GM12878 (cell line): Measurements from ENCODE around the gene PRR7. TPM values are rescaled to one million over a fixed set of nuclear protein-coding genes. Genes with fewer than 3 reads are reported as not detected.

Experiments
- ASH2L ChIP-seq: fragments of 300-600, 200-600 bp; sonication (generic); IDR thresholded peaks from 2 replicates; pipeline ENCODE4 v1.6.1; 2017; ENCODE audit warnings: low read depth, mild to moderate bottlenecking, borderline replicate concordance
- EGR1 ChIP-seq, 2 experiments: IDR thresholded peaks; 1 replicate in 1 of 2; 2 replicates in 1 of 2; pipeline ENCODE4 v1.6.1; 2011 to 2012; ENCODE audit warnings: low read depth in 2 of 2, low read length in 2 of 2, borderline replicate concordance in 1 of 2, mild to moderate bottlenecking in 1 of 2, moderate library complexity in 1 of 2
- EZH2 ChIP-seq: IDR thresholded peaks from 2 replicates; pipeline ENCODE4 v1.6.1; 2012; ENCODE audit warnings: low read depth, mild to moderate bottlenecking, control low read depth, inconsistent platforms, low read length, borderline replicate concordance; ENCODE audit not compliant: control insufficient read depth
- KLF5 ChIP-seq: fragments of 450-650 bp; IDR thresholded peaks from 2 replicates; pipeline ENCODE4 v1.6.1; 2014; ENCODE audit warnings: mild to moderate bottlenecking; ENCODE audit not compliant: partially characterized antibody
- MTA2 ChIP-seq: fragments of 450-650 bp; IDR thresholded peaks from 2 replicates; pipeline ENCODE4 v1.6.1; 2016; ENCODE audit warnings: low read depth, mild to moderate bottlenecking, moderate library complexity
- NFYB ChIP-seq: IDR thresholded peaks from 2 replicates; pipeline ENCODE4 v1.6.1; 2011; ENCODE audit warnings: low read depth, mild to moderate bottlenecking, low read length, improper control_type of control experiment, moderate library complexity; ENCODE audit not compliant: insufficient read depth
- RB1 ChIP-seq: fragments of 450-650 bp; formaldehyde crosslinking; IDR thresholded peaks from 2 replicates; pipeline ENCODE4 v1.6.1; 2017; ENCODE audit warnings: mild to moderate bottlenecking, borderline replicate concordance
- SIN3A ChIP-seq: IDR thresholded peaks from 2 replicates; pipeline ENCODE4 v1.6.1; 2012; ENCODE audit warnings: low read depth, low read length, improper control_type of control experiment
- SREBF2 ChIP-seq: IDR thresholded peaks from 2 replicates; pipeline ENCODE4 v1.6.1; 2012; ENCODE audit warnings: mild to moderate bottlenecking, low read length
- STAT3 ChIP-seq: IDR thresholded peaks from 2 replicates; pipeline ENCODE4 v1.6.1; 2011; ENCODE audit warnings: low read depth, low read length, improper control_type of control experiment
- ZNF217 ChIP-seq: fragments of 450-650 bp; IDR thresholded peaks from 2 replicates; pipeline ENCODE4 v1.6.1; 2017; ENCODE audit warnings: antibody characterized with exemption, mild to moderate bottlenecking
- ZNF274 ChIP-seq: IDR thresholded peaks from one replicate; pipeline ENCODE4 v1.8.0; 2011; ENCODE audit not compliant: insufficient read length, insufficient read depth
- polyA plus RNA-seq, 11 experiments: library from polyadenylated mRNA; depleted of rRNA in 4 of 11; unstranded in 6 of 11; stranded (reverse) in 5 of 11; fragments of >200 nt; fragmentation: Nextera tagmentation in 4 of 11; fragmentation: Illumina TruSeq in 1 of 11; extraction: Ambion mirVana in 4 of 11; extraction: Trizol in 1 of 11; gene quantifications; 1 replicate in 1 of 11; 2 replicates in 10 of 11; pipeline versions ENCODE4 v1.2.1 to v1.2.3, GENCODE V29; 2011 to 2016; ENCODE audit warnings: inconsistent platforms in 2 of 11, missing spikeins in 2 of 11, low read depth in 1 of 11
- total RNA-seq, 4 experiments: library from RNA; depleted of rRNA in 3 of 4; stranded (reverse); fragments of >200 nt in 3 of 4; fragmentation: Illumina TruSeq in 1 of 4; extraction: Trizol in 1 of 4; gene quantifications; 2 replicates each; pipeline versions ENCODE4 v1.2.1 to v1.2.3, GENCODE V29; 2013 to 2021
- TF ChIP-seq, protein P1 (sequence below): fragments of 450-650 bp; conservative IDR thresholded peaks from 2 replicates; pipeline ENCODE4 v1.6.1; 2017; ENCODE audit warnings: mild to moderate bottlenecking, moderate library complexity
- TF ChIP-seq, protein P2 (sequence below): fragments of 450-650 bp; IDR thresholded peaks from 2 replicates; pipeline ENCODE4 v1.6.1; 2017; ENCODE audit warnings: mild to moderate bottlenecking, moderate library complexity
- TF ChIP-seq, protein P3 (sequence below): IDR thresholded peaks from 2 replicates; pipeline ENCODE4 v1.6.1; 2012; ENCODE audit warnings: low read depth, low read length, improper control_type of control experiment
- TF ChIP-seq, protein P4 (sequence below): fragments of 150-350 bp; IDR thresholded peaks from 2 replicates; pipeline ENCODE4 v1.6.1; 2014; ENCODE audit warnings: mild to moderate bottlenecking, low read depth, low read length
- TF ChIP-seq, protein P5 (sequence below): IDR thresholded peaks from 2 replicates; pipeline ENCODE4 v1.6.1; 2011; ENCODE audit warnings: mild to moderate bottlenecking, low read depth, low read length, moderate library complexity; ENCODE audit not compliant: insufficient replicate concordance
- TF ChIP-seq, protein P6 (sequence below): IDR thresholded peaks from 2 replicates; pipeline ENCODE4 v1.6.1; 2011; ENCODE audit warnings: low read depth, mild to moderate bottlenecking, low read length, moderate library complexity, borderline replicate concordance; ENCODE audit errors: extremely low read depth

PRR7 gene
- total and polyA plus RNA-seq, 10 of the 15 experiments (the other 5 are each of a cell fraction or from before 2014, with no cell fraction given) = 0.09 to 18.8 (median 4.6) TPM; not detected in 2

DNA sequence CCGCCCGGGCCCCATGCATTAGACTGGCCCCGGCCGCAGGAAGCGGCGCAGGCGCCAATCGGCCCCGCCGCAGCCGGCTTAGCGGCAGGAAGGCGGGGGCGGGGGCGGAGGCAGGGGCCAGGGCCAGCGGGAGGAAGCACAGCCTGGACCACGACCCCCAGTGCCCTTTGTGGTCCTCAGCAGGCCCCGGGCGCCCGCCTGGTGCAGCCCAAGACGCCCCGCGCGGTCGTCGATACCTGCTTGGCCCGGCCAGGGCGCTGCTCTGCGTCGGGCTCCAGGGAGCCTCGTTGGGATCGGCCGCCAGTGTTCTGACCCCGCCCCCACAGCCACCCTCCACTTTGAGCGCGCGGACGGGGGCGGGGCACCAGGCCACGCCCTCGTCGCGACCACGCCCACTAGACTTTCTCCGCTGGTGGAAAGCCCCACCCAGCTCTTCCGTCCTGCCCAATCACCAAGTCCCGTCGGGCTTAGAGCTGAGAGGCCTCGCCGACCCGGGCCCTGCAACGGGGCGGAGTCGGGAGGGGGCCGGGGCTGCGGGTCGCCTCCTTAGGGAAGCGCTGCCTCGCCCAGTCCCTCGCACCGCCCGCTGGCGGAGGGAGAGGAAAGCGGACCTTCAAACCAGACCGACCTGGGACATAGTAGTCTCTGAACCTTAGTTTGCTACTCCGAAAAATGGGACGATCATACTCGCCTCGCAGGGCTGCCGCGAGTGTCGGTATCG is 50.8 kb downstream of the PRR7 start, which contains the start of gene PDLIM7 (continued):
- TF ChIP-seq SREBF2 (no peak), ZNF274 (no peak), NFYB (peak; percentile 47; the same call in 1 of the 2 replicates), ZNF217 (peak; percentile 92), EZH2 (no peak), ASH2L (no peak), KLF5 (peak; percentile 17), EGR1 (IDR thresholded peaks at IDR 0.05; ENCODE audit: borderline replicate concordance in 1 of 2, low read depth in 2 of 2, low read length in 2 of 2) (peak in 1 of 2 experiments; percentile 95; a peak in 2 of 3 replicates), RB1 (no peak; the same call in 1 of the 2 replicates), STAT3 (no peak), SIN3A (no peak), MTA2 (no peak)
- TF ChIP-seq, protein P1, sequence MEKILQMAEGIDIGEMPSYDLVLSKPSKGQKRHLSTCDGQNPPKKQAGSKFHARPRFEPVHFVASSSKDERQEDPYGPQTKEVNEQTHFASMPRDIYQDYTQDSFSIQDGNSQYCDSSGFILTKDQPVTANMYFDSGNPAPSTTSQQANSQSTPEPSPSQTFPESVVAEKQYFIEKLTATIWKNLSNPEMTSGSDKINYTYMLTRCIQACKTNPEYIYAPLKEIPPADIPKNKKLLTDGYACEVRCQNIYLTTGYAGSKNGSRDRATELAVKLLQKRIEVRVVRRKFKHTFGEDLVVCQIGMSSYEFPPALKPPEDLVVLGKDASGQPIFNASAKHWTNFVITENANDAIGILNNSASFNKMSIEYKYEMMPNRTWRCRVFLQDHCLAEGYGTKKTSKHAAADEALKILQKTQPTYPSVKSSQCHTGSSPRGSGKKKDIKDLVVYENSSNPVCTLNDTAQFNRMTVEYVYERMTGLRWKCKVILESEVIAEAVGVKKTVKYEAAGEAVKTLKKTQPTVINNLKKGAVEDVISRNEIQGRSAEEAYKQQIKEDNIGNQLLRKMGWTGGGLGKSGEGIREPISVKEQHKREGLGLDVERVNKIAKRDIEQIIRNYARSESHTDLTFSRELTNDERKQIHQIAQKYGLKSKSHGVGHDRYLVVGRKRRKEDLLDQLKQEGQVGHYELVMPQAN = peak; percentile 71
- TF ChIP-seq, protein P2, sequence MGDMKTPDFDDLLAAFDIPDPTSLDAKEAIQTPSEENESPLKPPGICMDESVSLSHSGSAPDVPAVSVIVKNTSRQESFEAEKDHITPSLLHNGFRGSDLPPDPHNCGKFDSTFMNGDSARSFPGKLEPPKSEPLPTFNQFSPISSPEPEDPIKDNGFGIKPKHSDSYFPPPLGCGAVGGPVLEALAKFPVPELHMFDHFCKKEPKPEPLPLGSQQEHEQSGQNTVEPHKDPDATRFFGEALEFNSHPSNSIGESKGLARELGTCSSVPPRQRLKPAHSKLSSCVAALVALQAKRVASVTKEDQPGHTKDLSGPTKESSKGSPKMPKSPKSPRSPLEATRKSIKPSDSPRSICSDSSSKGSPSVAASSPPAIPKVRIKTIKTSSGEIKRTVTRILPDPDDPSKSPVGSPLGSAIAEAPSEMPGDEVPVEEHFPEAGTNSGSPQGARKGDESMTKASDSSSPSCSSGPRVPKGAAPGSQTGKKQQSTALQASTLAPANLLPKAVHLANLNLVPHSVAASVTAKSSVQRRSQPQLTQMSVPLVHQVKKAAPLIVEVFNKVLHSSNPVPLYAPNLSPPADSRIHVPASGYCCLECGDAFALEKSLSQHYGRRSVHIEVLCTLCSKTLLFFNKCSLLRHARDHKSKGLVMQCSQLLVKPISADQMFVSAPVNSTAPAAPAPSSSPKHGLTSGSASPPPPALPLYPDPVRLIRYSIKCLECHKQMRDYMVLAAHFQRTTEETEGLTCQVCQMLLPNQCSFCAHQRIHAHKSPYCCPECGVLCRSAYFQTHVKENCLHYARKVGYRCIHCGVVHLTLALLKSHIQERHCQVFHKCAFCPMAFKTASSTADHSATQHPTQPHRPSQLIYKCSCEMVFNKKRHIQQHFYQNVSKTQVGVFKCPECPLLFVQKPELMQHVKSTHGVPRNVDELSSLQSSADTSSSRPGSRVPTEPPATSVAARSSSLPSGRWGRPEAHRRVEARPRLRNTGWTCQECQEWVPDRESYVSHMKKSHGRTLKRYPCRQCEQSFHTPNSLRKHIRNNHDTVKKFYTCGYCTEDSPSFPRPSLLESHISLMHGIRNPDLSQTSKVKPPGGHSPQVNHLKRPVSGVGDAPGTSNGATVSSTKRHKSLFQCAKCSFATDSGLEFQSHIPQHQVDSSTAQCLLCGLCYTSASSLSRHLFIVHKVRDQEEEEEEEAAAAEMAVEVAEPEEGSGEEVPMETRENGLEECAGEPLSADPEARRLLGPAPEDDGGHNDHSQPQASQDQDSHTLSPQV = no peak
- TF ChIP-seq, protein P3, sequence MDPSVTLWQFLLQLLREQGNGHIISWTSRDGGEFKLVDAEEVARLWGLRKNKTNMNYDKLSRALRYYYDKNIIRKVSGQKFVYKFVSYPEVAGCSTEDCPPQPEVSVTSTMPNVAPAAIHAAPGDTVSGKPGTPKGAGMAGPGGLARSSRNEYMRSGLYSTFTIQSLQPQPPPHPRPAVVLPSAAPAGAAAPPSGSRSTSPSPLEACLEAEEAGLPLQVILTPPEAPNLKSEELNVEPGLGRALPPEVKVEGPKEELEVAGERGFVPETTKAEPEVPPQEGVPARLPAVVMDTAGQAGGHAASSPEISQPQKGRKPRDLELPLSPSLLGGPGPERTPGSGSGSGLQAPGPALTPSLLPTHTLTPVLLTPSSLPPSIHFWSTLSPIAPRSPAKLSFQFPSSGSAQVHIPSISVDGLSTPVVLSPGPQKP = no peak
- TF ChIP-seq, protein P4, sequence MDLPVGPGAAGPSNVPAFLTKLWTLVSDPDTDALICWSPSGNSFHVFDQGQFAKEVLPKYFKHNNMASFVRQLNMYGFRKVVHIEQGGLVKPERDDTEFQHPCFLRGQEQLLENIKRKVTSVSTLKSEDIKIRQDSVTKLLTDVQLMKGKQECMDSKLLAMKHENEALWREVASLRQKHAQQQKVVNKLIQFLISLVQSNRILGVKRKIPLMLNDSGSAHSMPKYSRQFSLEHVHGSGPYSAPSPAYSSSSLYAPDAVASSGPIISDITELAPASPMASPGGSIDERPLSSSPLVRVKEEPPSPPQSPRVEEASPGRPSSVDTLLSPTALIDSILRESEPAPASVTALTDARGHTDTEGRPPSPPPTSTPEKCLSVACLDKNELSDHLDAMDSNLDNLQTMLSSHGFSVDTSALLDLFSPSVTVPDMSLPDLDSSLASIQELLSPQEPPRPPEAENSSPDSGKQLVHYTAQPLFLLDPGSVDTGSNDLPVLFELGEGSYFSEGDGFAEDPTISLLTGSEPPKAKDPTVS = no peak
- TF ChIP-seq, protein P5, sequence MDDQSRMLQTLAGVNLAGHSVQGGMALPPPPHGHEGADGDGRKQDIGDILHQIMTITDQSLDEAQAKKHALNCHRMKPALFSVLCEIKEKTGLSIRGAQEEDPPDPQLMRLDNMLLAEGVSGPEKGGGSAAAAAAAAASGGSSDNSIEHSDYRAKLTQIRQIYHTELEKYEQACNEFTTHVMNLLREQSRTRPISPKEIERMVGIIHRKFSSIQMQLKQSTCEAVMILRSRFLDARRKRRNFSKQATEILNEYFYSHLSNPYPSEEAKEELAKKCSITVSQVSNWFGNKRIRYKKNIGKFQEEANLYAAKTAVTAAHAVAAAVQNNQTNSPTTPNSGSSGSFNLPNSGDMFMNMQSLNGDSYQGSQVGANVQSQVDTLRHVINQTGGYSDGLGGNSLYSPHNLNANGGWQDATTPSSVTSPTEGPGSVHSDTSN = no peak
- TF ChIP-seq, protein P6, sequence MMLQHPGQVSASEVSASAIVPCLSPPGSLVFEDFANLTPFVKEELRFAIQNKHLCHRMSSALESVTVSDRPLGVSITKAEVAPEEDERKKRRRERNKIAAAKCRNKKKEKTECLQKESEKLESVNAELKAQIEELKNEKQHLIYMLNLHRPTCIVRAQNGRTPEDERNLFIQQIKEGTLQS = no peak
